A549 treated with DMSO at 1 μM for 4 hours (cell line): ENCODE results near the gene NRN1L. TPM values are rescaled to one million over a fixed set of nuclear protein-coding genes. Genes with fewer than 3 reads are reported as not detected.

Experiments used
- total RNA-seq: library from RNA; stranded (reverse); fragments of 200-300 nt; extraction: Qiagen RNA extraction; gene quantifications from 5 replicates; pipeline ENCODE4 v1.2.3, GENCODE V29; 2022; ENCODE audit warnings: low read depth

Gene NRN1L
- 0.22 to 0.29 TPM in 2 of 5 replicates, not detected in the others for total RNA-seq

GRCh38 chr16:67884684-67885083, at the start of gene NRN1L:
Gene NRN1L, plus strand, starts transcription at chr16:67884885. Its CDS starts 19 bp downstream, at chr16:67884904.

DNA sequence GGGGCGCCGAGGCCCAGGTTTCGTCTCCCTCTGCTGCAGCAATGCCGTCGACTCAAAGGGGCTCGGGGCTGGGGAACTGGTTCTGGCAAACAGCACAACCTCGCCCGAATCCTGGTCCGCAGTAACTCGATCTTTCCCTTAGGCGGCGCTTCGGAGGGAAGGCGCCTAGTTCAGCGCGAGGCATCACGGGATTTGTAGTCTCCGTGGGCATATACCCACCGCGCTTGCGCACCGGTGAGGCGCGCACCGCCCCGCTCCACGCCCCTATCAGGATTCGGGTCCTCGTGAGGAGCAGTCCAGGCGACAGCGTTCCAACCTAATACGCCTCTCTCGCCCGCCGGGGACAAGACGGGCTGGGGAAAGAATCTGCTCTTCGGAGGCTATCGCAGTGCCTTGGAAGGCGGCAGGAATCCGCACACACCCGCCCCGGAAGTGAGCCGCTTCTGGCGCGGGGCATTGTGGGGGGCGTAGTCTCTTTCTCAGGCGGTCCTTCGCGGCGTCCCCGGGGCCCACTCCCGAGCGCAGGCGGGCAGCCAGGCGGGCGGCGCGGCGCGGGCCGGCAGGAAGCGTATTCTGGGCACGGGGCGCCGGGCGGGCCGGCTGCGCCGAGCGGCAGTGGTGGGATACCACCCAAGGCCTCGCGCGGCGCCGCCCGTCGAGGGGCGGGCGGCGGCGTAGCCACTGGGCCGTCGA, 42.7 kb upstream of the NRN1L start, which contains the start of gene THAP11:
THAP11 (plus strand) TSS at position 505 of the 693 bp plus-strand sequence. CDS start 235 bp downstream, outside the sequence.

GRCh38 chr16:67846320-67847063, 38.2 kb upstream of the NRN1L start, which contains the start of gene NUTF2:
Gene NUTF2, plus strand, starts transcription at chr16:67846933. Its CDS starts 18,198 bp downstream, at chr16:67865131.

GRCh38 chr16:67847064-67847861, 37.4 kb upstream of the NRN1L start, which contains the start of gene CENPT:
Gene CENPT, minus strand, starts transcription at chr16:67847693. Its CDS starts 13,834 bp downstream, at chr16:67833859.

DNA sequence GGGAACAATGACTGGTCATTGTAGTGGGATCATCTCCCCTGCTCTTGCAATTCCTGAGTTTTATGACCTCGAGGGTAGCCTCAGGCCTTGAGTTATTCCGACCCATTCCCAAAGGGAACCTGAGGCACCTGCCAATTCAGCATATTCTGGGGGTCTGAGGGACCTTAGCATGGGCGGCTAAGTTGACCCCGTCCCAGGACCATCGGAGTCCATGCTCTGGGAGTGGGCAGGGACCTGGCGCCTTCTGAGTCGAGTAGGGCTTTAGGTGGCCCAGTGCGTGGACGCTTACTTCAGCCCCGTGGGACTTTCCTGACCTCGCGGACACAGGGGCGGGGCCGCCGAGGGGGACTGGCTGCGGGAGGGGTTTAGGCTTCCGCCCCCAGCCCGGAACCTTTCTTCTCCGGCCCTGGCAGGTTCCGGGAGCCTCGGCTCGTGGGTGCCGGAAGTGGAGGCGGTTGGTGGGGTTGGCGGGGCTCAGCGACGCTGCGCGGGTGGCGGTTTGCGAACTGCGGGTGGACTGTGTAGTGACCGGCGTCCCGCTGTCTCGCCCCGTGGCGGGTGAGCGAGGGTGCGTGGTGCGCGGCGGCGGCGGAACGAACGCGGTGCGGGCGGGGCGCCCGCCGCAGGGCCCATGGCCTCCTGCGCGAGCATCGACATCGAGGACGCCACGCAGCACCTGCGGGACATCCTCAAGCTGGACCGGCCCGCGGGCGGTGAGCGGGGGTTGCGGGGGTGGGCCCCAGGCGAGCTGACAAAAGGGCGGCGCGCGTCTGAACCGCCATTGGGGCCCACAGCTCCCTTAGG, 11.9 kb upstream of the NRN1L start, which contains the start of gene EDC4:
EDC4 (plus strand) TSS at position 422 of the 804 bp plus-strand sequence; CDS start at position 632, 210 bp downstream.

DNA sequence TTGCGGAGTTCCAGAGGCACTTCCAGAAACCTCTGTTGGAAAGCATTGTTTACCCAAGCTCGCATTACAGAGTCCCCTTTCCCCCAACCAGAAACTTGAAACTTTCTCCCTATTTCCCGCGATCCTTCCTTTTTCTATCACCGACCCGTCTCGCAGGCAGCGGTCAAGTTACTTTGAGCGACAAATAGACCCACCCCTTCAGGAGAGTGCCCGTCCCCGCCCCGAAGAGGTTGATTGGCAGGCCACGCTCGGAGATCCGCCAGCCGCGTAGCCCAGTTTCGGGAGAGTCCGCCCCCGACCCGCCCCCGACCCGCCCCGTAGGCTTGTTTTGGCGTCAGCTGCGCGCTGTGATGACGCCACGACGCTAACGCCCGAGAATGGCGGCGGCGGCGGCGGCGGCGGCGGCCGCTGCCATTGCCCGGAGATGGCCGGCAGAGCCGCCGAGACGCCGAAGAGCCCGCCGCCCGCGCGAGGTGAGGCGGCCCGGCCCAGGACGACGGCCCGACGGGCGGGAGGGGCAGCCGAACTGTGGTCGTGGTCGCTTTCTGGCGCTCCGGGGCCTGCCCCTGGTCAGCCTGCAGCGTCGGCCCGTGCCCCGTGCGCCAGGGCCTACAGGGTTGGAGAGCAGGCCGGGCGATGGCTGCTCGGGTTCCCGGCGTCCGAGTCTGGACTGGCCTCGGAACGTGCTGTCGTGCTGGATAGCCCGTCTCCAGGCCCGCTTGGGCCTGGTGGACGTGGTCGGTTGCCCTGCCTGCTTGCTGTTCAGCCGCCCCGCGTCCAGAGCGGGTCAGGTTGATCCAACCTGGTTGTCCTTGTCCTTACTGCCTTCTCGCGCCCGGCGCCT, 8.4 kb downstream of the NRN1L start, which contains the start of gene PSKH1:
PSKH1 (plus strand) TSS at position 356 of the 844 bp plus-strand sequence. CDS start 15,496 bp downstream, outside the sequence.

GRCh38 chr16:67931712-67932461, 47.2 kb downstream of the NRN1L start, which contains the start of gene CTRL:
Gene CTRL, minus strand, starts transcription at chr16:67931862. Its CDS starts 10 bp downstream, at chr16:67931852.

Other genes with a start within 250 kb of the NRN1L start
- gene CARMIL2, start 239.7 kb upstream of the NRN1L start, total RNA-seq, result 0.49 to 1.8 TPM (median 1.2 TPM) in 5 replicates
- gene ACD, start 224.6 kb upstream of the NRN1L start, total RNA-seq, result 24.1 to 37.2 TPM (median 32.7 TPM) in 5 replicates
- 1.2 to 2.1 TPM (median 1.8 TPM) in 5 replicates for gene PARD6A, start 223.9 kb upstream of the NRN1L start, total RNA-seq
- gene ENKD1, start 218.1 kb upstream of the NRN1L start, total RNA-seq, result 8.0 to 11.8 TPM (median 10.9 TPM) in 5 replicates
- gene C16orf86, start 218.1 kb upstream of the NRN1L start, total RNA-seq, result 0.06 to 0.17 TPM in 2 of 5 replicates, not detected in the others
- gene GFOD2, start 165.6 kb upstream of the NRN1L start, total RNA-seq, result 16.1 to 17.8 TPM (median 17.5 TPM) in 5 replicates
- 8.5 to 11.0 TPM (median 9.6 TPM) in 5 replicates for gene RANBP10, start 78.3 kb upstream of the NRN1L start, total RNA-seq
- gene TSNAXIP1, start 78.0 kb upstream of the NRN1L start, total RNA-seq, result 0.32 to 0.56 TPM (median 0.47 TPM) in 5 replicates
- gene THAP11, start 42.6 kb upstream of the NRN1L start, total RNA-seq, result 25.6 to 42.9 TPM (median 41.3 TPM) in 5 replicates
- 229 to 266 TPM (median 237 TPM) in 5 replicates for gene NUTF2, start 38.0 kb upstream of the NRN1L start, total RNA-seq
- 27.0 to 30.7 TPM (median 29.1 TPM) in 5 replicates for gene CENPT, start 37.2 kb upstream of the NRN1L start, total RNA-seq
- gene EDC4, start 11.8 kb upstream of the NRN1L start, total RNA-seq, result 45.9 to 72.1 TPM (median 66.4 TPM) in 5 replicates
- 12.7 to 20.2 TPM (median 14.9 TPM) in 5 replicates for gene PSKH1, start 8.4 kb downstream of the NRN1L start, total RNA-seq
- gene CTRL, start 47.0 kb downstream of the NRN1L start, total RNA-seq, result 1.5 to 2.2 TPM (median 2.0 TPM) in 5 replicates
- 45.3 to 56.5 TPM (median 47.3 TPM) in 5 replicates for gene PSMB10, start 52.0 kb downstream of the NRN1L start, total RNA-seq
- gene LCAT, start 59.2 kb downstream of the NRN1L start, total RNA-seq, result 6.7 to 11.9 TPM (median 10.9 TPM) in 5 replicates
- 25.2 to 32.7 TPM (median 29.1 TPM) in 5 replicates for gene SLC12A4, start 83.8 kb downstream of the NRN1L start, total RNA-seq
- gene DPEP3, start 95.6 kb downstream of the NRN1L start, total RNA-seq, result not detected in 5 replicates
- gene DPEP2, start 114.6 kb downstream of the NRN1L start, total RNA-seq, result not detected in 5 replicates
- gene DPEP2NB, start 131.0 kb downstream of the NRN1L start, total RNA-seq, result not detected in 5 replicates
- gene DDX28, start 138.3 kb downstream of the NRN1L start, total RNA-seq, result 19.6 to 20.7 TPM (median 20.1 TPM) in 5 replicates
- 16.1 to 19.0 TPM (median 18.4 TPM) in 5 replicates for gene DUS2, start 138.4 kb downstream of the NRN1L start, total RNA-seq
- gene NFATC3, start 200.5 kb downstream of the NRN1L start, total RNA-seq, result 14.7 to 19.0 TPM (median 18.8 TPM) in 5 replicates